ENCODE data around the gene FAM193A.

DNA sequence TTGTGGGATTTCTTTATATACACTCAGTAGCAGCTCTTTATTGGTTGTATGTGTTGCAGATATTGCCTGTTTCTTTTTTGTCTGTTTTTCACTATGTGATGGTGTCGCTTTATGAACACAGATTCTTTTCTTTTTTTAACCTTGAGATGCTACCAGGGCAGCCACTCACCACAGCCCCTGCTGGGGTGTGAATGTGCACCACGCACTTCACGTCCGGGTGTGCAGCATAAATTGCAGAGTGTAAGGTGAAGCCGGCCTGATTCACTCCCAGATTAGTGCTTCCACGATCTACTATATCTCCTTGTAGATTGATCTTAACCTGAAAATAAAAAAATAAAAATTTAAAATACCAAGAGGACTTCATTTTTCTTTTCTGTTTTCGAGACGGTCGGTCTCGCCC, 71.4 kb downstream of the FAM193A start:
- TF ChIP-seq, protein P1, sequence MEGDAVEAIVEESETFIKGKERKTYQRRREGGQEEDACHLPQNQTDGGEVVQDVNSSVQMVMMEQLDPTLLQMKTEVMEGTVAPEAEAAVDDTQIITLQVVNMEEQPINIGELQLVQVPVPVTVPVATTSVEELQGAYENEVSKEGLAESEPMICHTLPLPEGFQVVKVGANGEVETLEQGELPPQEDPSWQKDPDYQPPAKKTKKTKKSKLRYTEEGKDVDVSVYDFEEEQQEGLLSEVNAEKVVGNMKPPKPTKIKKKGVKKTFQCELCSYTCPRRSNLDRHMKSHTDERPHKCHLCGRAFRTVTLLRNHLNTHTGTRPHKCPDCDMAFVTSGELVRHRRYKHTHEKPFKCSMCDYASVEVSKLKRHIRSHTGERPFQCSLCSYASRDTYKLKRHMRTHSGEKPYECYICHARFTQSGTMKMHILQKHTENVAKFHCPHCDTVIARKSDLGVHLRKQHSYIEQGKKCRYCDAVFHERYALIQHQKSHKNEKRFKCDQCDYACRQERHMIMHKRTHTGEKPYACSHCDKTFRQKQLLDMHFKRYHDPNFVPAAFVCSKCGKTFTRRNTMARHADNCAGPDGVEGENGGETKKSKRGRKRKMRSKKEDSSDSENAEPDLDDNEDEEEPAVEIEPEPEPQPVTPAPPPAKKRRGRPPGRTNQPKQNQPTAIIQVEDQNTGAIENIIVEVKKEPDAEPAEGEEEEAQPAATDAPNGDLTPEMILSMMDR (IDR thresholded peaks at IDR 0.05), result no peak
- TF ChIP-seq POLR2A (IDR thresholded peaks at IDR 0.05), result no peak
